ENCODE measurements around the gene SYMPK.

Gene SYMPK

GRCh38 chr19:45825263-45825605 lies 37.7 kb downstream of the SYMPK start:
- DNase-seq (ENCODE audit: low spot score) = no peak

GRCh38 chr19:45824531-45825262 lies 38.2 kb downstream of the SYMPK start:
- DNase-seq (ENCODE audit: low spot score) = no peak

- DNase-seq (ENCODE audit: low spot score) = peak; percentile 32
Observed at GRCh38 chr19:45824041-45824471, 38.9 kb downstream of the SYMPK start.

- no peak for DNase-seq (ENCODE audit: low spot score)
Observed at GRCh38 chr19:45823182-45823581, 39.8 kb downstream of the SYMPK start.

- DNase-seq (ENCODE audit: low spot score) = peak; percentile 38
Observed at GRCh38 chr19:45822716-45823115, 40.2 kb downstream of the SYMPK start.

GRCh38 chr19:45821570-45821969 lies 41.4 kb downstream of the SYMPK start:
- no peak for DNase-seq (ENCODE audit: low spot score)

GRCh38 chr19:45821103-45821521 lies 41.8 kb downstream of the SYMPK start:
- DNase-seq (ENCODE audit: low spot score) = peak; percentile 39

GRCh38 chr19:45820413-45821102 lies 42.4 kb downstream of the SYMPK start:
- DNase-seq (ENCODE audit: low spot score) = no peak

- no peak for DNase-seq (ENCODE audit: low spot score)
Observed at GRCh38 chr19:45819769-45820168, 43.2 kb downstream of the SYMPK start.

GRCh38 chr19:45817725-45818301 lies 45.1 kb downstream of the SYMPK start:
- DNase-seq (ENCODE audit: low spot score) = no peak

- DNase-seq (ENCODE audit: low spot score) = peak; percentile 84
Observed at GRCh38 chr19:45817010-45817724, 45.8 kb downstream of the SYMPK start.

GRCh38 chr19:45816236-45817009 lies 46.5 kb downstream of the SYMPK start:
- no peak for DNase-seq (ENCODE audit: low spot score)

GRCh38 chr19:45815481-45816216 lies 47.3 kb downstream of the SYMPK start:
- no peak for DNase-seq (ENCODE audit: low spot score)

GRCh38 chr19:45814851-45815480 lies 48.0 kb downstream of the SYMPK start, which contains the start of gene RSPH6A:
TSS of gene RSPH6A (minus strand) at chr19:45815308. CDS start at chr19:45815176, 132 bp downstream.
- DNase-seq (ENCODE audit: low spot score) = no peak

- no peak for DNase-seq (ENCODE audit: low spot score)
Observed at GRCh38 chr19:45814166-45814780, 48.7 kb downstream of the SYMPK start.

GRCh38 chr19:45812297-45812696 lies 50.6 kb downstream of the SYMPK start:
- no peak for DNase-seq (ENCODE audit: low spot score)

GRCh38 chr19:45809643-45810159 lies 53.2 kb downstream of the SYMPK start:
- DNase-seq (ENCODE audit: low spot score) = no peak

GRCh38 chr19:45805719-45806118 lies 57.2 kb downstream of the SYMPK start:
- no peak for DNase-seq (ENCODE audit: low spot score)

GRCh38 chr19:45804959-45805230 lies 58.1 kb downstream of the SYMPK start:
- DNase-seq (ENCODE audit: low spot score) = no peak

Measured in putamen (tissue), 1 donor.